Endodermal cell (in vitro differentiated cells): Measurements from ENCODE around the gene IL1RL1. TPM values are rescaled to one million over a fixed set of nuclear protein-coding genes. Genes with fewer than 3 reads are reported as not detected.

Experiments used
- DNase-seq: peaks from one replicate; pipeline ENCODE4 v3.0.0-alpha.2; 2017
- H3K27ac ChIP-seq: 2 replicates; pipeline ENCODE4 v1.5.1; 2013; ENCODE audit warnings: mild to moderate bottlenecking, low read depth, low read length, moderate library complexity
- H3K27me3 ChIP-seq: 2 replicates; pipeline ENCODE4 v1.6.1; 2013; ENCODE audit warnings: mild to moderate bottlenecking, low read length, moderate library complexity; ENCODE audit not compliant: insufficient read depth, control insufficient read depth, poor library complexity, severe bottlenecking
- H3K36me3 ChIP-seq: 2 replicates; pipeline ENCODE4 v1.7.0; 2013; ENCODE audit warnings: mild to moderate bottlenecking, low read length, moderate library complexity; ENCODE audit not compliant: control insufficient read depth, insufficient read depth
- H3K4me1 ChIP-seq: one replicate; pipeline ENCODE4 v1.7.0; 2013; ENCODE audit warnings: low read length; ENCODE audit not compliant: control insufficient read depth, insufficient read depth
- H3K4me3 ChIP-seq: 2 replicates; pipeline ENCODE4 v1.5.1; 2013; ENCODE audit warnings: mild to moderate bottlenecking, low read length, moderate library complexity
- H3K9ac ChIP-seq: 2 replicates; pipeline ENCODE4 v1.6.1; 2013; ENCODE audit warnings: mild to moderate bottlenecking, low read length, moderate library complexity; ENCODE audit not compliant: poor library complexity, severe bottlenecking; ENCODE audit errors: extremely low read depth
- H3K9me3 ChIP-seq: 2 replicates; pipeline ENCODE4 v1.6.1; 2013; ENCODE audit warnings: mild to moderate bottlenecking, low read length, moderate library complexity; ENCODE audit not compliant: control insufficient read depth
- H3K27ac Mint-ChIP-seq: 2 replicates; pipeline ENCODE4 v1.8.0; 2020; ENCODE audit warnings: mixed read lengths
- H3K27me3 Mint-ChIP-seq: 2 replicates; pipeline ENCODE4 v1.8.0; 2021; ENCODE audit warnings: mild to moderate bottlenecking, mixed read lengths; ENCODE audit not compliant: insufficient read depth
- H3K36me3 Mint-ChIP-seq: 2 replicates; pipeline ENCODE4 v1.8.0; 2020; ENCODE audit warnings: low read depth, mixed read lengths
- H3K4me1 Mint-ChIP-seq: 2 replicates; pipeline ENCODE4 v1.8.0; 2020; ENCODE audit warnings: mixed read lengths
- H3K4me3 Mint-ChIP-seq: 2 replicates; pipeline ENCODE4 v1.8.0; 2020; ENCODE audit warnings: mild to moderate bottlenecking, moderate library complexity, mixed read lengths
- H3K9me3 Mint-ChIP-seq: 2 replicates; pipeline ENCODE4 v1.8.0; 2020; ENCODE audit warnings: mild to moderate bottlenecking, mixed read lengths
- CTCF ChIP-seq: fragments of 200-600 bp; sonication (generic); conservative IDR thresholded peaks from 2 replicates; pipeline ENCODE4 v1.5.0; 2021; ENCODE audit warnings: antibody characterized with exemption, mild to moderate bottlenecking
- WGBS, 2 experiments: methylation state at CpG; one replicate each; pipeline versions ENCODE4 v1.1.5 to v1.1.7; 2013; ENCODE audit warnings: missing lambda C conversion rate in 2 of 2, mixed read lengths in 1 of 2; ENCODE audit not compliant: insufficient coverage in 1 of 2, insufficient read length in 1 of 2; 5-methylcytosine and 5-hydroxymethylcytosine counted together
- total RNA-seq, 2 donors: library from RNA; stranded (reverse); fragmentation: NEBNext Ultra II Directional in 1 of 2; extraction: Animal tissue kit (Norgen Biotek cat#: 25700) in 1 of 2; gene quantifications; 2 replicates in 1 of 2; 3 replicates in 1 of 2; pipeline ENCODE4 v1.2.1, GENCODE V29; 2021

IL1RL1 gene
- total RNA-seq, 2 donors from 2014 or later, result 0.75 to 0.84 TPM

- Histone ChIP-seq H3K4me1 (peaks cover 8% of the 10 kb centered on the region), H3K9me3 (no peaks in the 10 kb centered on the region), H3K27ac (no peak overlapping the region), H3K27me3 (no peaks in the 10 kb centered on the region), H3K9ac (no peak overlapping the region), H3K36me3 (no peaks in the 10 kb centered on the region), H3K4me3 (no peak overlapping the region)
- no peak for DNase-seq
- no peak for TF ChIP-seq CTCF
- no peaks in the 10 kb centered on the region for H3K9me3 Mint-ChIP-seq
- H3K27me3 Mint-ChIP-seq, result no peaks in the 10 kb centered on the region
- H3K4me3 Mint-ChIP-seq, result no peak overlapping the region
- no peak overlapping the region for H3K27ac Mint-ChIP-seq
- peaks cover 10% of the 10 kb centered on the region for H3K4me1 Mint-ChIP-seq
- no peaks in the 10 kb centered on the region for H3K36me3 Mint-ChIP-seq
- 94 to 96% methylated on average over 6 to 7 of the region's 7 CpGs for WGBS, 2 experiments
Observed at GRCh38 chr2:102340778-102341177, 29.4 kb downstream of the IL1RL1 start.

- H3K27ac Mint-ChIP-seq, result no peak overlapping the region
- Histone ChIP-seq H3K9ac (no peak overlapping the region), H3K9me3 (no peaks in the 10 kb centered on the region), H3K4me1 (peaks cover 8% of the 10 kb centered on the region), H3K4me3 (no peak overlapping the region), H3K27ac (no peak overlapping the region), H3K27me3 (no peaks in the 10 kb centered on the region), H3K36me3 (no peaks in the 10 kb centered on the region)
- no peaks in the 10 kb centered on the region for H3K9me3 Mint-ChIP-seq
- peaks cover 4% of the 10 kb centered on the region for H3K27me3 Mint-ChIP-seq
- DNase-seq, result no peak
- H3K4me3 Mint-ChIP-seq, result no peak overlapping the region
- peaks cover 7% of the 10 kb centered on the region for H3K4me1 Mint-ChIP-seq
- 97 to 100% methylated on average over 3 of the region's 3 CpGs for WGBS, 2 experiments
- no peak for TF ChIP-seq CTCF
- no peaks in the 10 kb centered on the region for H3K36me3 Mint-ChIP-seq
Observed at GRCh38 chr2:102342888-102343287, 31.5 kb downstream of the IL1RL1 start.

GRCh38 chr2:102344397-102344796 is 33.0 kb downstream of the IL1RL1 start:
- H3K27ac ChIP-seq, result no peak overlapping the region
- H3K9ac ChIP-seq, result no peak overlapping the region
- DNase-seq, result no peak
- H3K36me3 ChIP-seq, result no peaks in the 10 kb centered on the region
- H3K4me1 ChIP-seq, result peaks cover 3% of the 10 kb centered on the region
- WGBS, 2 experiments, result 93 to 94% methylated on average over 3 of the region's 3 CpGs
- H3K27me3 Mint-ChIP-seq, result peaks cover 4% of the 10 kb centered on the region
- no peak overlapping the region for H3K4me3 ChIP-seq
- no peaks in the 10 kb centered on the region for H3K9me3 ChIP-seq
- no peaks in the 10 kb centered on the region for H3K4me1 Mint-ChIP-seq
- TF ChIP-seq CTCF, result no peak
- H3K27ac Mint-ChIP-seq, result no peak overlapping the region
- no peak overlapping the region for H3K4me3 Mint-ChIP-seq
- H3K27me3 ChIP-seq, result no peaks in the 10 kb centered on the region
- H3K9me3 Mint-ChIP-seq, result no peaks in the 10 kb centered on the region
- H3K36me3 Mint-ChIP-seq, result no peaks in the 10 kb centered on the region
